ENCODE data around the gene EPB41L4B.

GRCh38 chr9:109241207-109241606, 79.7 kb downstream of the EPB41L4B start:
- TF ChIP-seq EZH2 (IDR thresholded peaks at IDR 0.05; ENCODE audit: borderline replicate concordance, low read length), result no peak
- TF ChIP-seq CTCF (conservative IDR thresholded peaks at IDR 0.05 in 1 of 2, IDR thresholded peaks at IDR 0.05 in 1 of 2; ENCODE audit: extremely low read depth in 1 of 2, insufficient read depth in 1 of 2, low read depth in 1 of 2, low read length in 2 of 2), result no peak
